ENCODE measurements around the gene TMEM214.

The TMEM214 gene

GRCh38 chr2:27010139-27010538 is 22.6 kb upstream of the TMEM214 start:
- no peak for DNase-seq

- no peak for DNase-seq
These were observed 19.0 kb upstream of the TMEM214 start for GRCh38 chr2:27013738-27014137.

- no peak for DNase-seq
These were observed 17.9 kb upstream of the TMEM214 start for GRCh38 chr2:27014771-27015433.

GRCh38 chr2:27016801-27017325 is 15.9 kb upstream of the TMEM214 start:
- DNase-seq: no peak

GRCh38 chr2:27018142-27018541 is 14.6 kb upstream of the TMEM214 start:
- no peak for DNase-seq

DNA sequence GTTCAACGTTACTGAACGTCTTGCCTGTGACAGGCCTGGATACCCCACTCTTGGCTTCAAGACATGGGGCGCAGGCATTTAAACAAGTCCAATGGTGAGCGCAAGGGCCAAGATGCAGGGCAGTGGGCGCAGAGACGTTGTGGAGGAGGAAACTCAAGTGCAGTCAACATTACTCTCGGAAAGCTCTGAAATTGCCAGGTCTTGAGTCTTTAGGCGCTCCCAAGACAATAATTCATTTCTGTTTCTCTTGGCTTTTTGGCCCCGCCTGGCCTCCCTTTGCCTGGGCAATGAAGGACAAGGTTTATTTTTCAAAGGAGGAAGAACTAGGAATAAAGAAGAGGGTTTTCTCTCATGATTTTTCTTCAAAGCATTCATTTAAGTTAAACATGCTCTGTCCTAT is 13.3 kb upstream of the TMEM214 start:
- no peak for DNase-seq

- no peak for DNase-seq
These were observed 12.6 kb upstream of the TMEM214 start for GRCh38 chr2:27019931-27020855.

GRCh38 chr2:27021253-27022049 is 11.3 kb upstream of the TMEM214 start:
- DNase-seq: no peak

DNA sequence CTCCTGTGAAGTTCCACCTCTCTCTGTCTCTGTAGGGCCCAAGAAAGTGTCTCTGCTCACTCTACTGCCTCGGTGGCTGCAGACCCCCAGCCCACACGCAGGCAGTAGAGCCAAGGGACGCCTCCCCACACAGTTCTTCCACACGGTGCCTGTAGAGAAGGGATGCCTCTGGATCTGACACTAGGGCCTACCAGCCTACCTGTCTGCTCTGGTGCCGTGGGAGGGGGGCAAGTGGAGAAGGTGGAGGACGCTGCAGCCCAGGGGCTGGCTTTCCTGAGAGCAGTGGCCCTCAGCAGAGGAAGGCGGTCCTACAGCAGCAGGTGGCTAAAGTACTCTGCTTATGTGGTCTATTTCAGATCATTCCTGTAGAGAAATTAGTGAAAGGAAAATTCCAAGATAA is 9.0 kb upstream of the TMEM214 start:
- DNase-seq: no peak

GRCh38 chr2:27024188-27024587 is 8.6 kb upstream of the TMEM214 start:
- no peak for DNase-seq

DNA sequence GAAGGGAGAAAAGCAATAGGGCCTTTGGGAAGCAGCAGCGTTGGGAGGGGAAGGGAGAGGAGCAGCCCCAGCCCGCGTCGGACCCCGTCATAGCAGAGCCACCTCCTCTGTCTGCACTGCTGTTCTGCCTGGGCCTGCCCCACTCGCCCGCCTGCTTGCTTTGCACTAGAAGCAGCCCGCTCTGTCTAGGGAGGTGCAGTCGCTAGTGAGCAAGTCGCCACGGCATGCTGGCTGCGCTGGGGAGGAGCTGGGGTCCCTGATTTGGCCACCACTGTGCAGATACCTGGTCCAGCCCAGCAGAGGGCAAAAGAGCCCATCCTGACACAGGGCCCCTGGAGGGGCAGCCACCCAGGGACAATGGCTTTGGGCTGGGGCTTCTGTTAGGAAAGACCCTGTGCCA is 8.0 kb upstream of the TMEM214 start:
- DNase-seq: no peak

GRCh38 chr2:27025281-27025800 is 7.4 kb upstream of the TMEM214 start:
- no peak for DNase-seq

DNA sequence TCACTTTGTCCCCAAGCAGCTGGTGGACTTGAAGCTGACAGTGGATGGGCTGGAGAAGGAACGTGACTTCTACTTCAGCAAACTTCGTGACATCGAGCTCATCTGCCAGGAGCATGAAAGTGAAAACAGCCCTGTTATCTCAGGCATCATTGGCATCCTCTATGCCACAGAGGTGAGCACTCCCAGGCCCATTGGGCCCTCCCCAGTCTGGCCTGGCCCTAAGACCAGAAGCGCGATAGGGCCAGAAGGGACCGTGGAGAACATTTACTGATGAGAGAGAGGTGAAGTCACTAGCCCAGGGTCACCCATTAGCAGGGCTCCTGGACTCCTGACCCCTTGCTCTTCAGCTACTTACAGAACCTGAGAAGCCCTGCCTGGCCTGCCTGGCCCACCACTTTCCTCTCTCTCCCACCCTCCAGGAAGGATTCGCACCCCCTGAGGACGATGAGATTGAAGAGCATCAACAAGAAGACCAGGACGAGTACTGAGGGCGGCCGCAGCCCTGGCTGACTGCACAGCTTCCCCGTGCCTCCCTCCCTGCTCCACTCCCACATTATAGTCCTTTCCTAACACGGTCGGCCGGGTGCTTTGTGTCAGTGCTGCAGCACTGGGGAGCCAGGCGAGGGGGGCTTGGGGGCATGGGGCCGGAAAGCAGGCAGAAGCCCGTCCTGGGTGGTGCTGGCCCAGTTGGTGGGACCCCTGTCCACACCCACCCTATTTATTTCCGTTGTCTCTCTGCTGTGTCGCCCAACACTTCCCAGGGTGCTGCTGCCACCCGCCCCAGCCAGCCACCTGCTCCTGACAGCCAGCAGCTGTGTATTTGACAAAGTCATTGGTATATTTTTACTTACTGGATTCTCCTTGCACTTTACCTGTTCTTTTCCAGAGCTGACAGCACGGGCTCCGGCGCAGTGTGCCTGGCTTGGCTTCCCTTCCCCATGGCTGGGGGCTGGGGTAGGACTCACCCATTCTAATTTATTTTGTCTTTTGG is 6.6 kb upstream of the TMEM214 start:
- no peak for DNase-seq

- DNase-seq: no peak
These were observed 5.5 kb upstream of the TMEM214 start for GRCh38 chr2:27027211-27027651.

GRCh38 chr2:27029051-27029450 is 3.7 kb upstream of the TMEM214 start:
- DNase-seq: no peak

DNA sequence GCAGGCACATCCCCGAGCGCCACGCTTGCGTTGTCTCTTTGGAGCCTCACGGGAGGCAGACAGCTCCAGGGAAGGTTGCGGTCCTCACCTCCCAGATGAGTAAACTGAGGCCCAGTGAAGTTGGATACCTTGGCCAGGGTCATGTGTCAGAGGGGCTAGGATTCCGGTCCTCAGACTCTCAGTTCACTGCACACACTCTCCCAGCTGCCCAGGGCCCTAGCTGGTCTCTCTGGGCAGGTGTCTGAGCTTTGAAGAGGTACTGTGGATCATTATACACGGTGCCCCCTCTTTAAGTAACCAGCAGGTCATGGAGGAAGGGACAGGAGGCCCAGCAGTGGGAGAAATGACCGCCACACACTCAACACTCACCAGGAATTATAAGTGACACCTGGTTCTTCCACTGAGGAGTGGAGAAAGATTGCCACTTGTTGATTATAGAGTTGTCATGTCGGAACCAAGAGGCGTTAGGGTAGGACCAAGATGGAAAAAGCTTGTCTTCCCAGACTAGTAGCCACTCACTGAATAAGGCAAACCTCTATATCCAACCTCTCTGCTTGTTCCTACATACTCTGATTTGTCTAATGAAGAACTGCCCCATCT is 588 bp downstream of the TMEM214 start:
- DNase-seq: no peak

DNA sequence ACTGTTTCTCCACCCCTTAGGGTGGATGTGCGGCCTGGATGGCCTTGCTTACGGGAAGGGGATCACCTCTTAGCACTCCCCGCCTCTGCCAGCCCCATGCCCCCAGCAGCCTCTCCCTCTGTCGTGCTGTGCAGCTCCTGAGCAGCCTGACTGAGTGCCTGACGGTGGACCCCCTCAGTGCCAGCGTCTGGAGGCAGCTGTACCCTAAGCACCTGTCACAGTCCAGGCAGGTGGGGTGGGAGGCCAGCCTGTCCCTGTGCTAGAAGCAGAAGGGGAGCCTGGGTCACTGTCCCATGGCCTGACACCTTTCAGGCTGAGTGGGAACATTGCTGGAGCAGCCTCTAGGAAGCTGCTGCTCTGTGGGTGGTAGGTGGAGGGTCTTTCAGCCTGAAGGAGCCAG is 5.2 kb downstream of the TMEM214 start:
- DNase-seq: no peak

DNA sequence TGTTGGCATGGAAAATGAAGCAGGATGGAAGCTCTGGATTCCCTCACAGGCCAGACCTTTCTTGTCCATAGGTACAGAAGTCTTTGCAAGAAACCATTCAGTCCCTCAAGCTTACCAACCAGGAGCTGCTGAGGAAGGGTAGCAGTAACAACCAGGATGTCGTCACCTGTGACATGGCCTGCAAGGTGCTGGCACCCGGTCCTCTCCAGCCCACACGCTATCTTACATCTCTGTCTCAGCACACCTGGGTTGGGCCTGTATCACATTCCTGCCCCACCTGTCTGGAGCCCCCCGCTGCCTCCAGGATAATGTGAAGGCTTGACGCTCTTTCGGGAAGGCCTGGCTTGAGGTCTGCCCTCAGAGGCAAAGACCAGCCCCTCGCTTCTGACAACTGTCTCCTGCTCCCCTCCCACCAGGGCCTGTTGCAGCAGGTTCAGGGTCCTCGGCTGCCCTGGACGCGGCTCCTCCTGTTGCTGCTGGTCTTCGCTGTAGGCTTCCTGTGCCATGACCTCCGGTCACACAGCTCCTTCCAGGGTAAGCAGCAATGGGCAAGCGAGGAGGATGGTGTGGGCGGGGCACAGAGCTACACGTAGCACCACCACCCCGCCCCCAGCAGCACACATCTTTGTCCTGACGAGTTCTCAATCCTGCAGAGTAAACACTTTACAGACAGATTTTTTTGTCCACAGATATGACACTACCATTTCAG is 6.0 kb downstream of the TMEM214 start:
- no peak for DNase-seq

DNA sequence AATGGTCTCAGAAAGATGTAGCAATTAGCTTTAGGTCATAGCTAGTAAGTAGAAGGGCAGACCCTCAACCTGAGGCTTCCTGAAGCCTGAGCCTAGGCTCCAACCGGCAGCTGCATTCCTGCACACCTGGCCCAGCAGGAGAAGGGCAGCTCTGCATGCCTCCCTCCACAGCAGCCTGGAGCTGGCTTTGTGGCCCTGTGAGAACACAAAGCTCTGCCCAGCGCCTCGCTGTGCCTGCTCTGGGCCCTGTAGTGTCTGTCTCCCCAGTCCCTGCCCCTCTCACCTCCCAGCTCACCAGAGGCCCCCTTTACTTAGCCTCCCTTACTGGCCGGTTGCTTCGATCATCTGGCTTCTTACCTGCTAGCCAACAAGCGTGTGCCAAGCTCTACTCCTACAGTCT is 6.7 kb downstream of the TMEM214 start:
- DNase-seq: no peak

- no peak for DNase-seq
These were observed 7.1 kb downstream of the TMEM214 start for GRCh38 chr2:27039871-27040270.

DNA sequence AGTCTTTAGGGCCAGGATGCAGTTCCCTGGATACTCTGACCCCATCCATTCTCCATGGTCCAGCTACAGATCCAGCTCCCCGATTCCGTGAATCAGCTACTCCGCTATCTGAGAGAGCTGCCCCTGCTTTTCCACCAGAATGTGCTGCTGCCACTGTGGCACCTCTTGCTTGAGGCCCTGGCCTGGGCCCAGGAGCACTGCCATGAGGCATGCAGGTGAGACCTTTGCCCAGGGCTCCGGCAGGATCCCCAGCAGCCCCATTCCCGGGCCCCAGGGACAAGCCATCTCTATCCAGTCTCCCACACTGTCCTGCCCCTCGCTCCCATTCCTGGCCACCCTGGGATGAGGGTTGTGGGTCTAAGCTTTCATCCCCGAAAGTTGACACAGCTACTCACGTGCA is 7.5 kb downstream of the TMEM214 start:
- DNase-seq: no peak
